ENCODE data around the gene GADD45GIP1. TPM values are rescaled to one million over a fixed set of nuclear protein-coding genes. Genes with fewer than 3 reads are reported as not detected.

The GADD45GIP1 gene
- total and polyA plus RNA-seq, 12 donors: 16.5 to 213 (median 49.5) TPM

GRCh38 chr19:12993562-12993961 is 36.5 kb upstream of the GADD45GIP1 start:
- Histone ChIP-seq H3K9me3 (replicated peaks in 1 of 3) (no peaks in the 10 kb centered on the region), H3K27me3 (no peaks in the 10 kb centered on the region), H3K27ac (no peak overlapping the region), H3K4me3 (no peak overlapping the region), H3K4me1 (replicated peaks in 1 of 2) (peaks cover 8% of the 10 kb centered on the region in 2 donors), H3K36me3 (replicated peaks in 1 of 2) (no peaks in the 10 kb centered on the region)
- intact Hi-C loops (cut with DNase I): no loop called here
- TF ChIP-seq, protein P1, sequence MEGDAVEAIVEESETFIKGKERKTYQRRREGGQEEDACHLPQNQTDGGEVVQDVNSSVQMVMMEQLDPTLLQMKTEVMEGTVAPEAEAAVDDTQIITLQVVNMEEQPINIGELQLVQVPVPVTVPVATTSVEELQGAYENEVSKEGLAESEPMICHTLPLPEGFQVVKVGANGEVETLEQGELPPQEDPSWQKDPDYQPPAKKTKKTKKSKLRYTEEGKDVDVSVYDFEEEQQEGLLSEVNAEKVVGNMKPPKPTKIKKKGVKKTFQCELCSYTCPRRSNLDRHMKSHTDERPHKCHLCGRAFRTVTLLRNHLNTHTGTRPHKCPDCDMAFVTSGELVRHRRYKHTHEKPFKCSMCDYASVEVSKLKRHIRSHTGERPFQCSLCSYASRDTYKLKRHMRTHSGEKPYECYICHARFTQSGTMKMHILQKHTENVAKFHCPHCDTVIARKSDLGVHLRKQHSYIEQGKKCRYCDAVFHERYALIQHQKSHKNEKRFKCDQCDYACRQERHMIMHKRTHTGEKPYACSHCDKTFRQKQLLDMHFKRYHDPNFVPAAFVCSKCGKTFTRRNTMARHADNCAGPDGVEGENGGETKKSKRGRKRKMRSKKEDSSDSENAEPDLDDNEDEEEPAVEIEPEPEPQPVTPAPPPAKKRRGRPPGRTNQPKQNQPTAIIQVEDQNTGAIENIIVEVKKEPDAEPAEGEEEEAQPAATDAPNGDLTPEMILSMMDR (IDR thresholded peaks at IDR 0.05): no peak
- TF ChIP-seq POLR2A (IDR thresholded peaks at IDR 0.05): no peak
- DNase-seq: no peak
- 84 to 96% (median 87%) methylated on average over 5 to 7 of the region's 7 CpGs for WGBS, 4 donors

GRCh38 chr19:12992729-12993128 is 35.7 kb upstream of the GADD45GIP1 start:
- no peaks in the 10 kb centered on the region for H3K36me3 ChIP-seq (replicated peaks in 1 of 2)
- TF ChIP-seq, protein P1 (IDR thresholded peaks at IDR 0.05): no peak
- TF ChIP-seq POLR2A (IDR thresholded peaks at IDR 0.05): no peak
- no peak for DNase-seq
- H3K9me3 ChIP-seq (replicated peaks in 1 of 3): no peaks in the 10 kb centered on the region
- intact Hi-C loops (cut with DNase I): no loop called here
- H3K4me1 ChIP-seq (replicated peaks in 1 of 2): peaks cover 8% of the 10 kb centered on the region in 2 donors
- 91 to 96% (median 94%) methylated on average over 11 of the region's 11 CpGs for WGBS, 4 donors
- H3K27me3 ChIP-seq: no peaks in the 10 kb centered on the region
- H3K4me3 ChIP-seq: no peak overlapping the region
- no peak overlapping the region for H3K27ac ChIP-seq

- intact Hi-C loops (cut with DNase I): no loop called here
- no peaks in the 10 kb centered on the region for H3K27me3 ChIP-seq
- WGBS, 4 donors: 90 to 98% (median 94%) methylated on average over 5 of the region's 5 CpGs
- no peaks in the 10 kb centered on the region for H3K4me1 ChIP-seq (replicated peaks in 1 of 2)
- no peaks in the 10 kb centered on the region for H3K9me3 ChIP-seq (replicated peaks in 1 of 3)
- no peak for DNase-seq
- no peak overlapping the region for H3K4me3 ChIP-seq
- H3K27ac ChIP-seq: no peak overlapping the region
- no peak for TF ChIP-seq POLR2A (IDR thresholded peaks at IDR 0.05)
- TF ChIP-seq, protein P1 (IDR thresholded peaks at IDR 0.05): no peak
- no peaks in the 10 kb centered on the region for H3K36me3 ChIP-seq (replicated peaks in 1 of 2)
Measured at GRCh38 chr19:12991296-12991695, 34.3 kb upstream of the GADD45GIP1 start.

DNA sequence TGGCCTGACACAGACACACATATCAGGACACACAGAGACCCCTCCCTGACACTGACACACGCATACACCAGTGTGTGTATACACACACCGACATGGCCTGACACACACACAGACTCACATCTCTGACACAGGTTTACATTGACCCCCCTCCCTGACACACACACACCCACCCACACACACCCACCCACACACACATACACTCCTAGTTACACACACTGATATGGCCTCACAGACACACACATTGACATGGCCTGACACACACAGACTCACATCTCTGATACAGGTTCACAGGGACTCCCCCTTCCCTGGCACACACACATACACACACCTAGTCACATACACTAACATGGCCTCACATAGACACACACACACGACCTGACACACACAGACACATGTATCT is 33.8 kb upstream of the GADD45GIP1 start:
- WGBS, 4 donors: 56 to 75% (median 62%) methylated on average over 3 of the region's 3 CpGs
- Histone ChIP-seq H3K36me3 (replicated peaks in 1 of 2) (no peaks in the 10 kb centered on the region), H3K27ac (no peak overlapping the region), H3K27me3 (no peaks in the 10 kb centered on the region), H3K4me1 (replicated peaks in 1 of 2) (no peaks in the 10 kb centered on the region), H3K4me3 (no peak overlapping the region), H3K9me3 (replicated peaks in 1 of 3) (no peaks in the 10 kb centered on the region)
- DNase-seq: no peak
- TF ChIP-seq, protein P1 (IDR thresholded peaks at IDR 0.05): no peak
- no peak for TF ChIP-seq POLR2A (IDR thresholded peaks at IDR 0.05)
- intact Hi-C loops (cut with DNase I): no loop called here
